ENCODE measurements around the gene NUTM2B.
"Not testable (repeated sequence)": the region's sequence is repeated elsewhere in the genome, so short reads cannot be mapped to it uniquely, and the experiment has no call there.

GRCh38 chr10:79663287-79663686 lies 39.7 kb upstream of the NUTM2B start:
- TF ChIP-seq CTCF (IDR thresholded peaks at IDR 0.05); EZH2 (IDR thresholded peaks at IDR 0.05; ENCODE audit: borderline replicate concordance, insufficient read depth, low read depth, low read length, poor library complexity, severe bottlenecking): not testable (repeated sequence)

All from B cell (primary cell).